ENCODE data around the gene CLIC5.

Gene CLIC5

GRCh38 chr6:45895569-45895968 is 120.1 kb downstream of the CLIC5 start:
- DNase-seq (ENCODE audit: low spot score): no peak

- no peak for DNase-seq (ENCODE audit: low spot score)
These were observed 122.9 kb downstream of the CLIC5 start for GRCh38 chr6:45892696-45893245.

GRCh38 chr6:45892196-45892595 is 123.5 kb downstream of the CLIC5 start:
- no peak for DNase-seq (ENCODE audit: low spot score)

GRCh38 chr6:45886776-45887175 is 128.9 kb downstream of the CLIC5 start:
- DNase-seq (ENCODE audit: low spot score): no peak

- DNase-seq (ENCODE audit: low spot score): no peak
These were observed 131.3 kb downstream of the CLIC5 start for GRCh38 chr6:45884336-45884735.

GRCh38 chr6:45882671-45883070 is 133.0 kb downstream of the CLIC5 start:
- DNase-seq (ENCODE audit: low spot score): no peak

- DNase-seq (ENCODE audit: low spot score): no peak
These were observed 133.8 kb downstream of the CLIC5 start for GRCh38 chr6:45881705-45882467.

GRCh38 chr6:45880676-45881075 is 135.0 kb downstream of the CLIC5 start:
- no peak for DNase-seq (ENCODE audit: low spot score)

GRCh38 chr6:45880159-45880558 is 135.5 kb downstream of the CLIC5 start:
- DNase-seq (ENCODE audit: low spot score): no peak

- no peak for DNase-seq (ENCODE audit: low spot score)
These were observed 137.6 kb downstream of the CLIC5 start for GRCh38 chr6:45877970-45878590.

GRCh38 chr6:45872827-45873365 is 142.8 kb downstream of the CLIC5 start:
- DNase-seq (ENCODE audit: low spot score): no peak

GRCh38 chr6:45870531-45870930 is 145.1 kb downstream of the CLIC5 start:
- no peak for DNase-seq (ENCODE audit: low spot score)

GRCh38 chr6:45864651-45865050 is 151.0 kb downstream of the CLIC5 start:
- DNase-seq (ENCODE audit: low spot score): no peak

- DNase-seq (ENCODE audit: low spot score): no peak
These were observed 157.0 kb downstream of the CLIC5 start for GRCh38 chr6:45858691-45859090.

- DNase-seq (ENCODE audit: low spot score): no peak
These were observed 157.8 kb downstream of the CLIC5 start for GRCh38 chr6:45857827-45858226.

- DNase-seq (ENCODE audit: low spot score): no peak
These were observed 159.8 kb downstream of the CLIC5 start for GRCh38 chr6:45855642-45856394.

- no peak for DNase-seq (ENCODE audit: low spot score)
These were observed 161.4 kb downstream of the CLIC5 start for GRCh38 chr6:45854149-45854742.

GRCh38 chr6:45851034-45851400 is 164.6 kb downstream of the CLIC5 start:
- DNase-seq (ENCODE audit: low spot score): no peak

GRCh38 chr6:45850378-45851033 is 165.2 kb downstream of the CLIC5 start:
- DNase-seq (ENCODE audit: low spot score): no peak

- no peak for DNase-seq (ENCODE audit: low spot score)
These were observed 170.1 kb downstream of the CLIC5 start for GRCh38 chr6:45845567-45845966.

GRCh38 chr6:45844986-45845385 is 170.7 kb downstream of the CLIC5 start:
- DNase-seq (ENCODE audit: low spot score): no peak

All from RKO (cell line).